K562 (cell line): ENCODE results near the gene LBR. TPM values are rescaled to one million over a fixed set of nuclear protein-coding genes. Genes with fewer than 3 reads are reported as not detected.

Source experiments
- ATAC-seq: fragments of 200-7000 bp; cut with Tn5 transposase; 3 replicates; pipeline ENCODE4 v1.9.1; 2020; ENCODE audit warnings: moderate library complexity
- BruUV-seq: library from RNA; stranded (reverse); fragments of 400-500 nt; replicated peaks from 2 replicates; lab custom pipeline; 2021; lab: Mats Ljungman, UMichigan
- CTCF ChIA-PET: fragments of 300-600 bp; formaldehyde crosslinking; extraction: SDS; loops from one replicate; lab custom pipeline; 2021; ENCODE audit warnings: low intra/inter-chr PET ratio; lab: Yijun Ruan, JAX
- POLR2A ChIA-PET: fragments of 300-600, 350-650 bp; sonication (Branson Sonifier 250); formaldehyde crosslinking; extraction: SDS; loops from one replicate; lab custom pipeline; 2021; ENCODE audit warnings: antibody characterized with exemption, inconsistent platforms; lab: Yijun Ruan, JAX
- DNase-seq, 4 experiments: peaks; one replicate each; pipeline versions ENCODE4 v3.0.0 to v3.0.0-alpha.2; 2011 to 2018; ENCODE audit warnings: low spot score in 3 of 4, mixed read lengths in 3 of 4; ENCODE audit errors: extremely low read depth in 1 of 4
- FAIRE-seq: peaks from 2 replicates; lab custom pipeline; 2011; peaks lifted over from hg19 to GRCh38; lab: Jason Lieb, UNC
- H2AFZ ChIP-seq: 2 replicates; pipeline ENCODE4 v1.6.0; 2011; ENCODE audit warnings: low read depth, low read length, control low read depth, inconsistent platforms
- H3K27ac ChIP-seq: fragments of 200-600 bp; 3 replicates; pipeline ENCODE4 v1.8.0; 2011; ENCODE audit warnings: low read depth, mild to moderate bottlenecking, control low read depth, inconsistent platforms, low read length, moderate library complexity, mixed read lengths; ENCODE audit errors: extremely low read depth
- H3K27me3 ChIP-seq, 2 experiments: fragments of 300-600 bp in 1 of 2; 2 replicates in 1 of 2; 3 replicates in 1 of 2; pipeline versions ENCODE4 v1.6.0 to v1.8.0; 2011; ENCODE audit warnings: inconsistent platforms in 2 of 2, low read length in 2 of 2, mild to moderate bottlenecking in 1 of 2, mixed read lengths in 1 of 2, moderate library complexity in 1 of 2; ENCODE audit not compliant: control insufficient read depth in 2 of 2, insufficient read depth in 2 of 2
- H3K36me3 ChIP-seq: fragments of 300-600 bp; 3 replicates; pipeline ENCODE4 v1.8.0; 2011; ENCODE audit warnings: mild to moderate bottlenecking, low read length, inconsistent platforms; ENCODE audit not compliant: control insufficient read depth, insufficient read depth
- H3K4me1 ChIP-seq, 2 experiments: fragments of 200-600 bp in 1 of 2; replicated peaks in 1 of 2; 2 replicates in 1 of 2; 3 replicates in 1 of 2; pipeline versions ENCODE4 v1.5.1 to v1.8.0; 2011; ENCODE audit warnings: inconsistent platforms in 2 of 2, low read length in 2 of 2, mild to moderate bottlenecking in 1 of 2, mixed read lengths in 1 of 2, moderate library complexity in 1 of 2; ENCODE audit not compliant: control insufficient read depth in 2 of 2, insufficient read depth in 2 of 2
- H3K4me2 ChIP-seq: 2 replicates; pipeline ENCODE4 v1.6.1; 2011; ENCODE audit warnings: low read length, control low read depth, inconsistent platforms, mixed read lengths; ENCODE audit not compliant: insufficient read depth
- H3K4me3 ChIP-seq: fragments of 200-600 bp; sonication (generic), shearing (Covaris generic); 2 replicates; pipeline ENCODE4 v1.5.1; 2016; ENCODE audit warnings: control low read depth, inconsistent platforms
- H3K79me2 ChIP-seq: fragments of 200-600 bp; 3 replicates; pipeline ENCODE4 v1.8.0; 2011; ENCODE audit warnings: low read length, inconsistent platforms; ENCODE audit not compliant: control insufficient read depth, insufficient read depth
- H3K9ac ChIP-seq, 2 experiments: 2 replicates each; pipeline versions ENCODE4 v1.6.0 to v1.6.1; 2011; ENCODE audit warnings: low read depth in 2 of 2, low read length in 2 of 2, control low read depth in 1 of 2, inconsistent platforms in 1 of 2, mild to moderate bottlenecking in 1 of 2, mixed read lengths in 1 of 2; ENCODE audit not compliant: insufficient read depth in 1 of 2
- H3K9me1 ChIP-seq: one replicate; pipeline ENCODE4 v1.6.0; 2011; ENCODE audit warnings: inconsistent platforms, mild to moderate bottlenecking, low read length, moderate library complexity; ENCODE audit not compliant: control insufficient read depth, insufficient read depth
- H3K9me3 ChIP-seq: replicated peaks from 2 replicates; pipeline ENCODE4 v1.5.1; 2011; ENCODE audit warnings: low read depth, low read length, inconsistent platforms; ENCODE audit not compliant: control insufficient read depth, insufficient read depth
- H4K20me1 ChIP-seq: replicated peaks from 2 replicates; pipeline ENCODE4 v1.6.1; 2011; ENCODE audit warnings: low read length, inconsistent platforms, mixed read lengths; ENCODE audit not compliant: control insufficient read depth, insufficient read depth
- ARID1B ChIP-seq: fragments of 450-650 bp; IDR thresholded peaks from 2 replicates; pipeline ENCODE4 v1.6.1; 2016; ENCODE audit warnings: antibody characterized with exemption, mild to moderate bottlenecking, inconsistent platforms
- BACH1 ChIP-seq: fragments of 200-800 bp; sonication (Bioruptor generic); IDR thresholded peaks from 2 replicates; pipeline ENCODE4 v1.6.1; 2016; ENCODE audit warnings: missing genetic modification characterization, missing compliant biosample characterization
- POLR2G ChIP-seq: fragments of 200-400 bp; formaldehyde crosslinking; IDR thresholded peaks from 2 replicates; pipeline ENCODE4 v1.6.1; 2017; ENCODE audit warnings: low read depth, mild to moderate bottlenecking, antibody characterized with exemption, low read length, moderate library complexity
- TAF7 ChIP-seq: fragments of 450-650 bp; IDR thresholded peaks from 2 replicates; pipeline ENCODE4 v1.6.1; 2016; ENCODE audit warnings: missing genetic modification characterization, missing compliant biosample characterization
- TOE1 ChIP-seq, 2 experiments: fragments of 450-650 bp in 1 of 2; sonication (generic) in 1 of 2; formaldehyde crosslinking in 1 of 2; IDR thresholded peaks; 2 replicates each; pipeline versions ENCODE4 v1.7.1 to v1.8.0; 2016 to 2022; ENCODE audit warnings: borderline replicate concordance in 2 of 2, mild to moderate bottlenecking in 2 of 2, antibody characterized with exemption in 1 of 2, inconsistent platforms in 1 of 2, low read depth in 1 of 2, missing genetic modification reagents in 1 of 2, moderate library complexity in 1 of 2
- ZNF23 ChIP-seq: fragments of 250-450 bp; sonication (Bioruptor Pico); IDR thresholded peaks from 2 replicates; pipeline ENCODE4 v1.4.0; 2020; ENCODE audit warnings: mild to moderate bottlenecking
- ZNF76 ChIP-seq: fragments of 250-450 bp; sonication (Bioruptor Pico); IDR thresholded peaks from 2 replicates; pipeline ENCODE4 v1.4.0; 2020; ENCODE audit warnings: mild to moderate bottlenecking, moderate library complexity, borderline replicate concordance
- WGBS: fragments of 100-300 bp; shearing (Covaris generic); methylation state at CpG from one replicate; pipeline ENCODE4 v1.1.6; 2016; ENCODE audit warnings: low coverage, mixed read lengths; ENCODE audit not compliant: insufficient coverage; ENCODE audit errors: missing lambda C conversion rate; 5-methylcytosine and 5-hydroxymethylcytosine counted together
- in situ Hi-C: fragments of 300-500 bp; cut with MboI; formaldehyde crosslinking; loops from 4 replicates; pipeline ENCODE4 v1.15.0; 2018; ENCODE audit warnings: inconsistent platforms, mixed read lengths
- intact Hi-C: fragments of 100-400 bp; cut with micrococcal nuclease; formaldehyde crosslinking; loops from 2 replicates; pipeline ENCODE4 v1.14.2; 2022
- polyA plus RNA-seq, 8 experiments: library from polyadenylated mRNA; depleted of rRNA in 4 of 8; stranded (reverse) in 5 of 8; unstranded in 3 of 8; fragments of >200 nt; fragmentation: Nextera tagmentation in 2 of 8; fragmentation: Illumina TruSeq in 1 of 8; extraction: Ambion mirVana in 2 of 8; extraction: Trizol in 1 of 8; gene quantifications; 2 replicates each; pipeline versions ENCODE4 v1.2.1 to v1.2.3, GENCODE V29; 2011 to 2014; ENCODE audit warnings: inconsistent platforms in 1 of 8, missing spikeins in 1 of 8
- total RNA-seq, 7 experiments: library from RNA; depleted of rRNA in 6 of 7; stranded (reverse); fragments of >200 nt in 6 of 7; fragmentation: Illumina TruSeq in 2 of 7; extraction: Trizol in 2 of 7; gene quantifications; 2 replicates each; pipeline versions ENCODE4 v1.2.1 to v1.2.3, GENCODE V29; 2011 to 2021; ENCODE audit warnings: low replicate concordance in 1 of 7
- TF ChIP-seq, protein P1 (sequence below), 2 experiments: fragments of 450-650 bp in 1 of 2; sonication (generic) in 1 of 2; formaldehyde crosslinking in 1 of 2; IDR thresholded peaks; 2 replicates each; pipeline versions ENCODE4 v1.7.1 to v1.9.0; 2016 to 2022; ENCODE audit warnings: inconsistent platforms in 1 of 2, mild to moderate bottlenecking in 1 of 2, missing genetic modification reagents in 1 of 2
- TF ChIP-seq, protein P2 (sequence below): sonication (generic); formaldehyde crosslinking; IDR thresholded peaks from 2 replicates; pipeline ENCODE4 v1.8.1; 2022; ENCODE audit warnings: missing genetic modification reagents
- TF ChIP-seq, protein P3 (sequence below): sonication (generic); formaldehyde crosslinking; IDR thresholded peaks from 2 replicates; pipeline ENCODE4 v1.8.1; 2023; ENCODE audit warnings: mild to moderate bottlenecking, missing genetic modification reagents, moderate library complexity

Gene LBR
- total and polyA plus RNA-seq, 9 of the 15 experiments (the other 6 are each of a cell fraction or from before 2014, with no cell fraction given) = 102 to 229 (median 197) TPM

DNA sequence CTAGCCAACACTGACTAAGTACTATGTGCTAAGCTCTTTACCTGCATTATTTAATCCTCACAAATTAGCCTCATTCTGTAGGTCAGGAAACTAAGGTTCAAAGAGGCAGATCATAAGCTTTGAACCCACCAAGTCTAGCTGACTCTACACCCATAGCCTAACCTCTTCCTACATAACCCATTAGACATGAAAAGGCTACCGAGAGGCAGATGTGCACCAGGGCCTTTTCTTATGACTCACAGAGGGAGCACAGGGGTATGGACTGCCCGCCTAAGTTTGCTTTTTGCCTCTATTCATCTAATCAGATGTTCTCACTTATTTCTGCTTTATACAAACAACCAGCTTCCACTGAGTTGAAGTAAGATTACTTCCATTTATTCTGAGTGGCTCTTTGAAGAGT is 31.5 kb downstream of the LBR start:
- no peak overlapping the region for H3K9ac ChIP-seq
- no peak for FAIRE-seq
- no peaks in the 10 kb centered on the region for H3K9me3 ChIP-seq
- no peaks in the 10 kb centered on the region for H4K20me1 ChIP-seq
- no TSS peak for BruUV-seq
- H3K36me3 ChIP-seq = peaks cover 46% of the 10 kb centered on the region
- no peaks in the 10 kb centered on the region for H3K4me1 ChIP-seq
- no peak overlapping the region for H3K4me2 ChIP-seq
- intact Hi-C loops = no loop called here
- no peaks in the 10 kb centered on the region for H3K79me2 ChIP-seq
- no peak overlapping the region for H3K4me3 ChIP-seq
- no peak for DNase-seq
- H2AFZ ChIP-seq = no peak overlapping the region
- no peaks in the 10 kb centered on the region for H3K9me1 ChIP-seq
- no peaks in the 10 kb centered on the region for H3K27me3 ChIP-seq
- in situ Hi-C loops = no loop called here
- ChIA-PET CTCF (no interaction called here), POLR2A (interaction anchor here (0.7 to 3.9 kb wide), 3 partner anchors 9 to 23 kb away, joined by 3 to 18 read pairs (median 14); no protein-coding TSS in a partner anchor)
- 52% methylated on average over 2 of the region's 2 CpGs for WGBS
- ATAC-seq = 0 out of 3 replicates have a peak, but pooled peaks have one; percentile 9
- H3K27ac ChIP-seq = no peak overlapping the region
- TF ChIP-seq ZNF76 (CRISPR knock-in tag) (no peak), ARID1B (no peak), TAF7 (tag) (no peak), ZNF23 (CRISPR knock-in tag) (no peak), BACH1 (no peak), POLR2G (no peak), TOE1 (IDR thresholded peaks at IDR 0.05; ENCODE audit: borderline replicate concordance) (no peak), TOE1 (CRISPR knock-in tag; IDR thresholded peaks at IDR 0.05; ENCODE audit: borderline replicate concordance, low read depth) (no peak)
- TF ChIP-seq, protein P1, sequence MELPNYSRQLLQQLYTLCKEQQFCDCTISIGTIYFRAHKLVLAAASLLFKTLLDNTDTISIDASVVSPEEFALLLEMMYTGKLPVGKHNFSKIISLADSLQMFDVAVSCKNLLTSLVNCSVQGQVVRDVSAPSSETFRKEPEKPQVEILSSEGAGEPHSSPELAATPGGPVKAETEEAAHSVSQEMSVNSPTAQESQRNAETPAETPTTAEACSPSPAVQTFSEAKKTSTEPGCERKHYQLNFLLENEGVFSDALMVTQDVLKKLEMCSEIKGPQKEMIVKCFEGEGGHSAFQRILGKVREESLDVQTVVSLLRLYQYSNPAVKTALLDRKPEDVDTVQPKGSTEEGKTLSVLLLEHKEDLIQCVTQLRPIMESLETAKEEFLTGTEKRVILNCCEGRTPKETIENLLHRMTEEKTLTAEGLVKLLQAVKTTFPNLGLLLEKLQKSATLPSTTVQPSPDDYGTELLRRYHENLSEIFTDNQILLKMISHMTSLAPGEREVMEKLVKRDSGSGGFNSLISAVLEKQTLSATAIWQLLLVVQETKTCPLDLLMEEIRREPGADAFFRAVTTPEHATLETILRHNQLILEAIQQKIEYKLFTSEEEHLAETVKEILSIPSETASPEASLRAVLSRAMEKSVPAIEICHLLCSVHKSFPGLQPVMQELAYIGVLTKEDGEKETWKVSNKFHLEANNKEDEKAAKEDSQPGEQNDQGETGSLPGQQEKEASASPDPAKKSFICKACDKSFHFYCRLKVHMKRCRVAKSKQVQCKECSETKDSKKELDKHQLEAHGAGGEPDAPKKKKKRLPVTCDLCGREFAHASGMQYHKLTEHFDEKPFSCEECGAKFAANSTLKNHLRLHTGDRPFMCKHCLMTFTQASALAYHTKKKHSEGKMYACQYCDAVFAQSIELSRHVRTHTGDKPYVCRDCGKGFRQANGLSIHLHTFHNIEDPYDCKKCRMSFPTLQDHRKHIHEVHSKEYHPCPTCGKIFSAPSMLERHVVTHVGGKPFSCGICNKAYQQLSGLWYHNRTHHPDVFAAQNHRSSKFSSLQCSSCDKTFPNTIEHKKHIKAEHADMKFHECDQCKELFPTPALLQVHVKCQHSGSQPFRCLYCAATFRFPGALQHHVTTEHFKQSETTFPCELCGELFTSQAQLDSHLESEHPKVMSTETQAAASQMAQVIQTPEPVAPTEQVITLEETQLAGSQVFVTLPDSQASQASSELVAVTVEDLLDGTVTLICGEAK (IDR thresholded peaks at IDR 0.05) = no peak
- TF ChIP-seq, protein P1 (CRISPR knock-in tag; IDR thresholded peaks at IDR 0.05) = no peak
- TF ChIP-seq, protein P2, sequence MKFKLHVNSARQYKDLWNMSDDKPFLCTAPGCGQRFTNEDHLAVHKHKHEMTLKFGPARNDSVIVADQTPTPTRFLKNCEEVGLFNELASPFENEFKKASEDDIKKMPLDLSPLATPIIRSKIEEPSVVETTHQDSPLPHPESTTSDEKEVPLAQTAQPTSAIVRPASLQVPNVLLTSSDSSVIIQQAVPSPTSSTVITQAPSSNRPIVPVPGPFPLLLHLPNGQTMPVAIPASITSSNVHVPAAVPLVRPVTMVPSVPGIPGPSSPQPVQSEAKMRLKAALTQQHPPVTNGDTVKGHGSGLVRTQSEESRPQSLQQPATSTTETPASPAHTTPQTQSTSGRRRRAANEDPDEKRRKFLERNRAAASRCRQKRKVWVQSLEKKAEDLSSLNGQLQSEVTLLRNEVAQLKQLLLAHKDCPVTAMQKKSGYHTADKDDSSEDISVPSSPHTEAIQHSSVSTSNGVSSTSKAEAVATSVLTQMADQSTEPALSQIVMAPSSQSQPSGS (CRISPR knock-in tag) = no peak
- TF ChIP-seq, protein P3, sequence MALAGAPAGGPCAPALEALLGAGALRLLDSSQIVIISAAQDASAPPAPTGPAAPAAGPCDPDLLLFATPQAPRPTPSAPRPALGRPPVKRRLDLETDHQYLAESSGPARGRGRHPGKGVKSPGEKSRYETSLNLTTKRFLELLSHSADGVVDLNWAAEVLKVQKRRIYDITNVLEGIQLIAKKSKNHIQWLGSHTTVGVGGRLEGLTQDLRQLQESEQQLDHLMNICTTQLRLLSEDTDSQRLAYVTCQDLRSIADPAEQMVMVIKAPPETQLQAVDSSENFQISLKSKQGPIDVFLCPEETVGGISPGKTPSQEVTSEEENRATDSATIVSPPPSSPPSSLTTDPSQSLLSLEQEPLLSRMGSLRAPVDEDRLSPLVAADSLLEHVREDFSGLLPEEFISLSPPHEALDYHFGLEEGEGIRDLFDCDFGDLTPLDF = no peak
